Measurements from ENCODE around the gene DNAJC19.
"Not testable (repeated sequence)": the region's sequence is repeated elsewhere in the genome, so short reads cannot be mapped to it uniquely, and the experiment has no call there.

The DNAJC19 gene

DNA sequence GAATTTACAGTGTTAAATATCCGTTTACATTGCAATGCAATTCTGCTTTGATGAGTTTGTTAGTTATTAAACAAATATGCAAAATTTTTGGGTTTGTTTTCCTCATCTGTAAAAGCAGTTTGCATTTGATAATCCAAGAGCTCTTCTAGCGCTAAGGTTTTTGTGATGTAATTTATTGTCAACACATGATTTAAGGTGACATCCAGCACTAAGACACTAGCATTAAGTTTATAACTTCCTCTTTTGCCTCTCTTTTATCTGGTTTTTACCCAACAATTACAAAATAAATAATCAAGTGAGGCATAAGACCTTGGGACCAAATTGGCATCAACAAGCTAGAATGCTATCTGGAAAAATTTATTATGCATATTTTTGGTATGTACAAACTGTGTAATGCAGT is 969 bp upstream of the DNAJC19 start:
- Histone ChIP-seq H3K4me3 (ENCODE audit: low read depth, low read length) (peak overlapping the region; percentile 100), H2AFZ (ENCODE audit: low read length, unreplicated experiment) (peak overlapping the region; percentile 98), H3K27ac (ENCODE audit: low read depth, low read length) (no peak overlapping the region)

DNA sequence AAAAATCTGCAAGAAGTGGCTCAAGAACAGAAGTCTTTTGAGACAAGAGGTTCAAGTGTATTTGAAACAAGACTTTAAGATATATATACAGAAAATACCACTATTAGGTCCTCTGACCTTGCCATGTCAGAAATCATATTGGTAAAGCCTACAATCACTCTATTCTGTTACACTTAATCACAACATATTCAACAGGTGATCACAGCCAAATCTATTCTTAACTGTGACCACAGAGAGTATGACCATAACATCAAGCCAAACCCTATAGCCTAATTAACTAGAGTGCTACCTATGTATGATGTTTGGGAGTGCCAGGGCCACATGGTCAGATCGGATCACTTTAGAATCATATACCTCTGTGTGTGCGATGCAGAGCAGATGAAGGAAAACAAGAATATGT is 2.2 kb downstream of the DNAJC19 start:
- H3K27me3 ChIP-seq (ENCODE audit: insufficient read depth, low read length): peaks cover 10% of the 10 kb centered on the region; the same call in 1 of the 2 replicates
- H2AFZ ChIP-seq (ENCODE audit: low read length, unreplicated experiment): no peak overlapping the region
- no peak overlapping the region; the same call in 1 of the 2 replicates for H3K4me3 ChIP-seq (ENCODE audit: low read depth, low read length)
- H3K27ac ChIP-seq (ENCODE audit: low read depth, low read length): no peak overlapping the region
- peaks cover 17% of the 10 kb centered on the region for H3K4me1 ChIP-seq (ENCODE audit: control insufficient read depth, insufficient read depth, low read length, unreplicated experiment)
- H3K79me2 ChIP-seq (ENCODE audit: control insufficient read depth, insufficient read depth, low read length, unreplicated experiment): peaks cover 20% of the 10 kb centered on the region
- peaks cover 13% of the 10 kb centered on the region; the same call in 1 of the 2 replicates for H3K36me3 ChIP-seq (ENCODE audit: insufficient read depth, low read length)

More for the DNA sequence above, 969 bp upstream of the DNAJC19 start:
- H3K36me3 ChIP-seq (ENCODE audit: insufficient read depth, low read length): peaks cover 11% of the 10 kb centered on the region; the same call in 1 of the 2 replicates
- H3K79me2 ChIP-seq (ENCODE audit: control insufficient read depth, insufficient read depth, low read length, unreplicated experiment): peaks cover 20% of the 10 kb centered on the region
- H3K27me3 ChIP-seq (ENCODE audit: insufficient read depth, low read length): peaks cover 24% of the 10 kb centered on the region
- peaks cover 17% of the 10 kb centered on the region for H3K4me1 ChIP-seq (ENCODE audit: control insufficient read depth, insufficient read depth, low read length, unreplicated experiment)

DNA sequence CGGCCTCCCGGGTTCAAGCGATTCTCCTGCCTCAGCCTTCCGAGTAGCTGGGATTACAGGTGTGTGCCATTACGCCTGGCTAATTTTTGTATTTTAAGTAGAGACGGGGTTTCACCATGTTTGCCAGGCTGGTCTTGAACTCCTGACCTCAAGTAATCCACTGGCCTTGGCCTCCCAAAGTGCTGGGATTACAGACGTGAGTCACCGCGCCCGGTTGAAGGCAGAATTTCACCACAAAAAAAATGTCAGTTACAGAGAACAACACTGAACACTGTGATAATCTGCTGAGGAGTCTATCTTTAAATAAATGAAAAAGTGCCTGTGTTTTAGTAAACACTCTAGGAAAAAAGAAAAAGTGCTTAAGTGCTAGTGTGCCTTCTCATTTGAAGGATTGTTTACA is 3.2 kb downstream of the DNAJC19 start:
- Histone ChIP-seq H3K36me3 (ENCODE audit: insufficient read depth, low read length) (peaks cover 13% of the 10 kb centered on the region; the same call in 1 of the 2 replicates), H3K4me1 (ENCODE audit: control insufficient read depth, insufficient read depth, low read length, unreplicated experiment) (peaks cover 17% of the 10 kb centered on the region), H3K79me2 (ENCODE audit: control insufficient read depth, insufficient read depth, low read length, unreplicated experiment) (peaks cover 20% of the 10 kb centered on the region)
- not testable (repeated sequence) for H3K4me3 ChIP-seq (ENCODE audit: low read depth, low read length); H3K27me3 ChIP-seq (ENCODE audit: insufficient read depth, low read length); H2AFZ ChIP-seq (ENCODE audit: low read length, unreplicated experiment); H3K27ac ChIP-seq (ENCODE audit: low read depth, low read length)

DNA sequence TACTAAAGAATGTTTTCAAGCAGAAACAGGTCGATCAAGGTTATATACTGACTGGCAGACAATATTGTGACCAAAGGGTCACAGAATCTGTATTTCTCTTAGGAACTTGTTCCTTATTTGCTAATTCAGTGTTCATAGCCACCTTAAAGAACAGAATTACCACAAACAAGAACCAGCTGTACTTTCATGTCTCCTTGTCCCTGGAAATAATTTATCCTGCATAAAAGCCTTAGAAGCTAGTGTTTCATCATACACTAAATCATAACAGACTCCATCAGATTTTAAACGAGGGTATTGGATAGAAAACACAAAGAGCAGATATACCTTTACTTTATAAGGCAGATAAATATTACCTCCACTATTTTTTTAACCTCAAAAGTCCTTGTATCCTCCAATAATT is 6.4 kb downstream of the DNAJC19 start:
- Histone ChIP-seq H3K27me3 (ENCODE audit: insufficient read depth, low read length) (no peaks in the 10 kb centered on the region), H3K36me3 (ENCODE audit: insufficient read depth, low read length) (peaks cover 16% of the 10 kb centered on the region), H3K4me1 (ENCODE audit: control insufficient read depth, insufficient read depth, low read length, unreplicated experiment) (peaks cover 13% of the 10 kb centered on the region), H3K4me3 (ENCODE audit: low read depth, low read length) (no peak overlapping the region), H3K27ac (ENCODE audit: low read depth, low read length) (no peak overlapping the region), H2AFZ (ENCODE audit: low read length, unreplicated experiment) (no peak overlapping the region), H3K79me2 (ENCODE audit: control insufficient read depth, insufficient read depth, low read length, unreplicated experiment) (peaks cover 9% of the 10 kb centered on the region)

DNA sequence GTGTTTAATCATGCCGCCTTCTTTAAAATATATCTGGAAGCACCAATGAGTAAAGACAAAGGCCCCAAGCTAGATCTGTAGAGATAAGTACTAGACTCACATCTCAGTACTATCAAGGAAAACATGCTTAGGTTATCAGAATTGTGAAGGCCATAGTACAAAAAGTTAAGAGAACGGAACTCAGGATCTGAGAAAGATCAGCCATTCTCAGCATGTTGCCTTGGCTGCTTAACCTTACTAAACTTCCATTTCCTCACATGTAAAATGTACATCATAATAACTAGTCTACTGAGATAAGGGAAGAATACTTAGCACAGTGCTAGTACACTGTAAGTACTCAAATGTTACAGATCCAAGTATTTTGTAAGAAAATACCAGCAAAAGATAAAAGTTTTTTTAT is 7.6 kb downstream of the DNAJC19 start:
- Histone ChIP-seq H3K4me1 (ENCODE audit: control insufficient read depth, insufficient read depth, low read length, unreplicated experiment) (peaks cover 7% of the 10 kb centered on the region), H2AFZ (ENCODE audit: low read length, unreplicated experiment) (no peak overlapping the region), H3K36me3 (ENCODE audit: insufficient read depth, low read length) (peaks cover 23% of the 10 kb centered on the region), H3K4me3 (ENCODE audit: low read depth, low read length) (no peak overlapping the region), H3K27me3 (ENCODE audit: insufficient read depth, low read length) (no peaks in the 10 kb centered on the region), H3K79me2 (ENCODE audit: control insufficient read depth, insufficient read depth, low read length, unreplicated experiment) (no peaks in the 10 kb centered on the region), H3K27ac (ENCODE audit: low read depth, low read length) (no peak overlapping the region)

DNA sequence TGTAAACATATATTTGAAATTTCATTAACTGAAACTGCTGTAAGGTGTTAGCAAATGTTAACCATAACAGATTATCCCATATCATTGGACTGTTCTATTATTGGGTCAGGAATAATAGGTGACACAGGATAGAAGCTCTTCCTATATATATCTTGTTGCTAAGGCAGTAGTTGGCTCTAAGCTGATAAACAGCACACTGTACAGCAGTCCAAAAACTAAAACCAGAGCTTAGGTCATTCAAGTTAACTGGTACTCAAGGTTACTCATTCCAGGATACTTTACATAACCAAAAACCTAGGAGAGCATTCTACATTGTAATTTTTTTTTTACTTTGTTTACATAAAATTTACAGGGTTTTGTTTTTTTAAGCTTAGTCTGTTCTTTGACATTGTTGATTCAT is 8.9 kb downstream of the DNAJC19 start:
- H3K79me2 ChIP-seq (ENCODE audit: control insufficient read depth, insufficient read depth, low read length, unreplicated experiment): no peaks in the 10 kb centered on the region
- H3K27me3 ChIP-seq (ENCODE audit: insufficient read depth, low read length): no peaks in the 10 kb centered on the region
- peaks cover 7% of the 10 kb centered on the region for H3K4me1 ChIP-seq (ENCODE audit: control insufficient read depth, insufficient read depth, low read length, unreplicated experiment)
- no peak overlapping the region for H2AFZ ChIP-seq (ENCODE audit: low read length, unreplicated experiment)
- H3K4me3 ChIP-seq (ENCODE audit: low read depth, low read length): no peak overlapping the region
- H3K36me3 ChIP-seq (ENCODE audit: insufficient read depth, low read length): peaks cover 17% of the 10 kb centered on the region
- H3K27ac ChIP-seq (ENCODE audit: low read depth, low read length): peak overlapping the region; percentile 55

DNA sequence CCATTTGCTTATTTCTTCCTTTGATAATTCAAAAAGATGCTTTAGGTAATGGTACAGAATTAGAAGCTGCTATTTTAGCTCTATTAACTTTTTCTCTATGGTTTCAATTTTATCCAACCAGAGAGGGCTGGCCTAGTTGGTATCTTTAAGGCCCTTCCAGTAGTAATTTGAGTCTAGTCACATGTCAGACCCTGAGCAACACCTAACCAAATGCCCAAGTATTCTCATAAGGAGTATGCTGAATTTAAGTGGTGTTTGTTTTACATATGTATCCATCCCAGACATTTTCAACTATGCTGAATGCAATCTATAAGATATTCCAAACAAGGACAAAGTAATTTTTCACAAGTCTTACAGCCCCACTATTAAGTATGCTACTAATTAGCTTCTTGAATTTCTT is 9.6 kb downstream of the DNAJC19 start:
- Histone ChIP-seq H3K36me3 (ENCODE audit: insufficient read depth, low read length) (peaks cover 13% of the 10 kb centered on the region), H3K4me1 (ENCODE audit: control insufficient read depth, insufficient read depth, low read length, unreplicated experiment) (peaks cover 7% of the 10 kb centered on the region), H3K4me3 (ENCODE audit: low read depth, low read length) (no peak overlapping the region), H2AFZ (ENCODE audit: low read length, unreplicated experiment) (no peak overlapping the region), H3K27ac (ENCODE audit: low read depth, low read length) (peak overlapping the region; percentile 55), H3K79me2 (ENCODE audit: control insufficient read depth, insufficient read depth, low read length, unreplicated experiment) (no peaks in the 10 kb centered on the region), H3K27me3 (ENCODE audit: insufficient read depth, low read length) (no peaks in the 10 kb centered on the region)

DNA sequence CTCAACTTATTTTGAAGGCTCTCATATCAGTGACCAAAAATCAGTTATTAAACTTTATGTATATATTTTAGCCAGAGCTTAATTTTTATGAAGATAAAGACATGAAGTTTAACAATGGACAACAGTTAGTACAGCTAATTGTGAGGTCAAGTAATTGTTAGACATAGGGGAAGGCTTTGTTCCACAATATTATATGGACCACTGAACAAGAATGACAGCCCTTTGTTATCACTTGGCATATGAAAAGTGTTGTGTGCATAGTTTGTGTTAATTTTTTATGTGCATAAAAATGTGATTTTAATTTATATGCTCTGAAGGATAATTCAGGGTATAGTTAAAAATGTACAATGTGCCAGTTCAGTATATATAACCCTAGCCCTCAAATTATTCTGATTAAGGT is 12.0 kb downstream of the DNAJC19 start:
- Histone ChIP-seq H3K4me3 (ENCODE audit: low read depth, low read length) (no peak overlapping the region), H3K79me2 (ENCODE audit: control insufficient read depth, insufficient read depth, low read length, unreplicated experiment) (no peaks in the 10 kb centered on the region), H3K36me3 (ENCODE audit: insufficient read depth, low read length) (peaks cover 16% of the 10 kb centered on the region), H2AFZ (ENCODE audit: low read length, unreplicated experiment) (no peak overlapping the region), H3K27ac (ENCODE audit: low read depth, low read length) (no peak overlapping the region), H3K4me1 (ENCODE audit: control insufficient read depth, insufficient read depth, low read length, unreplicated experiment) (peaks cover 7% of the 10 kb centered on the region), H3K27me3 (ENCODE audit: insufficient read depth, low read length) (no peaks in the 10 kb centered on the region)

DNA sequence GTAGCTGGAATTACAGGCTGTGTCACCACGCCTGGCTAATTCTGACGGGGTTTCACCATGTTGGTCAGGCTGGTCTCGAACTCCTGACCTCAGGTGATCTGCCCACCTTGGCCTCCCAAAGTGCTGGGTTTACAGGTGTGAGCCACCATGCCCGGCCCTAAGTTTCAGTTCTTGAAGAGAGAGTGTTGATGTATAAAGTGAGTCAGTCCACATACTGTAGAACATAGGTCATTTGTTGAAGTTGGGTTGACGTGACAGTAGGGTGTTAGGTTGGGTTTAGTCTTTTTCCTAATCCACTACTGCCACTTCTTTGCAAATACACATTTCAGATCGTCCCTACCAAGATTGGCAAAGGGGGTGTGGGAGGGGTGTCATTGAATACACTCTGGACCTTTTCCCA is 15.2 kb downstream of the DNAJC19 start:
- Histone ChIP-seq H2AFZ (ENCODE audit: low read length, unreplicated experiment) (no peak overlapping the region), H3K36me3 (ENCODE audit: insufficient read depth, low read length) (peaks cover 30% of the 10 kb centered on the region), H3K4me1 (ENCODE audit: control insufficient read depth, insufficient read depth, low read length, unreplicated experiment) (no peaks in the 10 kb centered on the region), H3K79me2 (ENCODE audit: control insufficient read depth, insufficient read depth, low read length, unreplicated experiment) (no peaks in the 10 kb centered on the region), H3K27me3 (ENCODE audit: insufficient read depth, low read length) (no peaks in the 10 kb centered on the region), H3K27ac (ENCODE audit: low read depth, low read length) (no peak overlapping the region), H3K4me3 (ENCODE audit: low read depth, low read length) (no peak overlapping the region)

DNA sequence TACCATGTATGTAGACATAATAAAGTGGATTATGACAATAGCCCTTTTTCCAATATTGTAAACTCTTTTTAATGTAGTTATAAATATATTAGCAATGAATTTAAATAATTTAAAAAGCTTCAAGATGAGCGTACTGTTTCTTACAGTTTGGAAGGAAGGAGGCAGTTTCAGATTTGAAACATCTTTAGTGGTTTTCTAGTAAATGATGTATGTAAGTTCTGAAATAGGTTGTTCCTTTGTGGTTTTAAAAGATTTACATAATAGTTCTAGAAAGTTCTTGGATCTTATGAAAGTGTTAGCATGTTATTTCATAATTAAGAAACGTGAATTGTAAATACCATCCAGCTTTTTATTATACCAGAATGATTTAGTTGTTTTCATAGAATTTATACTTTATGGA is 16.0 kb downstream of the DNAJC19 start:
- no peaks in the 10 kb centered on the region for H3K27me3 ChIP-seq (ENCODE audit: insufficient read depth, low read length)
- no peak overlapping the region for H3K27ac ChIP-seq (ENCODE audit: low read depth, low read length)
- H3K4me1 ChIP-seq (ENCODE audit: control insufficient read depth, insufficient read depth, low read length, unreplicated experiment): no peaks in the 10 kb centered on the region
- no peak overlapping the region for H2AFZ ChIP-seq (ENCODE audit: low read length, unreplicated experiment)
- no peak overlapping the region for H3K4me3 ChIP-seq (ENCODE audit: low read depth, low read length)
- H3K79me2 ChIP-seq (ENCODE audit: control insufficient read depth, insufficient read depth, low read length, unreplicated experiment): no peaks in the 10 kb centered on the region
- H3K36me3 ChIP-seq (ENCODE audit: insufficient read depth, low read length): peaks cover 37% of the 10 kb centered on the region

DNA sequence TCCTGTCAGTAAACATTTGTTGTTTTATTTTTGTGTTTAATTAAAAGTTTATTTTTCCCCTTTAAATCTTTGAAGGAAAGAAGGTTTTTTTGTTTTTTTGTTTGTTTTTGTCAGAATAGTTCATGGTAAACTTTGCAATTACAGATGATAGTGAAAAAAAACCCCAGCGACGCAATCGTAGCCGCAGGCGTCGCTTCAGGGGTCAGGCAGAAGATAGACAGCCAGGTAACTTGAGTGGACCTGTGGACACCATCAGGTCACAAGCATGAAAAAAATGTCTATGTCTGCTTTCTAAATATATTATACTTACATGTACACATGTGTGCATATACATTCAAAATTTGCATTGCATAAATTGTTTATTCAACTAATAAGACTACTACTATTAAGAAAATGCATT is 18.6 kb downstream of the DNAJC19 start:
- H2AFZ ChIP-seq (ENCODE audit: low read length, unreplicated experiment): no peak overlapping the region
- peaks cover 40% of the 10 kb centered on the region for H3K36me3 ChIP-seq (ENCODE audit: insufficient read depth, low read length)
- H3K4me1 ChIP-seq (ENCODE audit: control insufficient read depth, insufficient read depth, low read length, unreplicated experiment): no peaks in the 10 kb centered on the region
- no peak overlapping the region for H3K4me3 ChIP-seq (ENCODE audit: low read depth, low read length)
- H3K79me2 ChIP-seq (ENCODE audit: control insufficient read depth, insufficient read depth, low read length, unreplicated experiment): no peaks in the 10 kb centered on the region
- no peaks in the 10 kb centered on the region for H3K27me3 ChIP-seq (ENCODE audit: insufficient read depth, low read length)
- H3K27ac ChIP-seq (ENCODE audit: low read depth, low read length): no peak overlapping the region

All from ACC112 (cell line).